GM12872 (cell line): Measurements from ENCODE around the gene VMP1.

Experiments used
- TF ChIP-seq, protein P1 (sequence below): IDR thresholded peaks from 3 replicates; pipeline ENCODE4 v1.5.1; 2011; ENCODE audit warnings: low read depth, mild to moderate bottlenecking, low read length, moderate library complexity; ENCODE audit not compliant: insufficient read depth

VMP1 gene

DNA sequence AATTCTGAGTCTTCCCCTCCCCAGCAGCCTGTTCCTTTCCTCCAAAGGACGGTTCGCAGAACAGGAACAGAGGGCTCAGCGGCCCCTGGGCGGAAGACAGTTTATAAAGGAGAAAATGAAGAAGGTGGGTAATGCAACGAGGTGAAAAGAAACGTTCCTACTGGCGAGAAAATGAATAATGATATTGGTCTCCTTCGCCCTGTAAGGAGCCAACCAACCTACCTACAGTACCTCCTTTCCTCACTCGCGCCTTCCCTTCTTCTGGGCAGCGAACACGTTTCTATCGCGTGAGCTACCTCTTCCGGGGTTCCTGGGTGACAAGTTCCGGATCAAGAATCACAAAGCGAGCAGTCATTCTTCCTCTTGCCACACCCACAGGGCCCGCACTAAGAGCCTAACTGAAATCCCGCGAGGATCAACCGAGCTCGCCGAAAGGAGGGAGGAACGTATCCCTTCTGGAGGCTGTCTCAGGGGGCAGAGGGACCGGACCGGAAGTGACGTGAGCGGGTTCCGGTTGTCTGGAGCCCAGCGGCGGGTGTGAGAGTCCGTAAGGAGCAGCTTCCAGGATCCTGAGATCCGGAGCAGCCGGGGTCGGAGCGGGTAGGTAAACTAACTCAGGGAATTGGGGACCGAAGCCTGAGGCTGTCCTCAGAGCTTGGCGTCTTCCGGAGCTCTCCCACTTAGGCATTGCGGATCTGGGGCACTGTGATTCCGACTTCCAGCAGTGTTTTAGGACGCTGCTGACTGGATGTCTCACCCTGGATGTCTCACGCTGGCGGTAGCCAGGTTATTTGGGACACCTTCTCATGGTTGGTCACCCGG is at the start of gene VMP1, which contains the start of gene PTRH2:
Gene VMP1, plus strand, starts transcription at position 506 of the 822 bp plus-strand sequence. CDS start 23,793 bp downstream, outside the sequence.
Gene PTRH2, minus strand, starts transcription at position 282 of the 822 bp plus-strand sequence. CDS start 9,452 bp downstream, outside the sequence.
- TF ChIP-seq, protein P1, sequence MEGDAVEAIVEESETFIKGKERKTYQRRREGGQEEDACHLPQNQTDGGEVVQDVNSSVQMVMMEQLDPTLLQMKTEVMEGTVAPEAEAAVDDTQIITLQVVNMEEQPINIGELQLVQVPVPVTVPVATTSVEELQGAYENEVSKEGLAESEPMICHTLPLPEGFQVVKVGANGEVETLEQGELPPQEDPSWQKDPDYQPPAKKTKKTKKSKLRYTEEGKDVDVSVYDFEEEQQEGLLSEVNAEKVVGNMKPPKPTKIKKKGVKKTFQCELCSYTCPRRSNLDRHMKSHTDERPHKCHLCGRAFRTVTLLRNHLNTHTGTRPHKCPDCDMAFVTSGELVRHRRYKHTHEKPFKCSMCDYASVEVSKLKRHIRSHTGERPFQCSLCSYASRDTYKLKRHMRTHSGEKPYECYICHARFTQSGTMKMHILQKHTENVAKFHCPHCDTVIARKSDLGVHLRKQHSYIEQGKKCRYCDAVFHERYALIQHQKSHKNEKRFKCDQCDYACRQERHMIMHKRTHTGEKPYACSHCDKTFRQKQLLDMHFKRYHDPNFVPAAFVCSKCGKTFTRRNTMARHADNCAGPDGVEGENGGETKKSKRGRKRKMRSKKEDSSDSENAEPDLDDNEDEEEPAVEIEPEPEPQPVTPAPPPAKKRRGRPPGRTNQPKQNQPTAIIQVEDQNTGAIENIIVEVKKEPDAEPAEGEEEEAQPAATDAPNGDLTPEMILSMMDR: no peak

DNA sequence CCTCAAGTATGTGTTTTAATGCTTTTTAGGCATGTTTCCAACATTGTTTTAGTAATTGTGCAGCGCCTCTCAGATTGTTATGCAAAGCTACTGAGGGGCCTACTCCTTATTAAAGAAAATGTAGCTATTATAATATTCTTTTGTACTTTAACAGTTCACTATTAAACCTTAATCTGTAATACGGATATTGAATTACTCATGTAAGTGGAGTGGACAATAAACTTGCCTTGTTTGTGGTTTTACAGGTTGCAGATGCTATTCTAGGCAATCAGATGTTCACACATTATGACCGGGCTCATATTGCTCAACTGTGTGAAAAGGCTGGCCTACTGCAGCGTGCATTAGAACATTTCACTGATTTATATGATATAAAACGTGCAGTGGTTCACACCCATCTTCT is 41.2 kb upstream of the VMP1 start:
- TF ChIP-seq, protein P1: no peak

DNA sequence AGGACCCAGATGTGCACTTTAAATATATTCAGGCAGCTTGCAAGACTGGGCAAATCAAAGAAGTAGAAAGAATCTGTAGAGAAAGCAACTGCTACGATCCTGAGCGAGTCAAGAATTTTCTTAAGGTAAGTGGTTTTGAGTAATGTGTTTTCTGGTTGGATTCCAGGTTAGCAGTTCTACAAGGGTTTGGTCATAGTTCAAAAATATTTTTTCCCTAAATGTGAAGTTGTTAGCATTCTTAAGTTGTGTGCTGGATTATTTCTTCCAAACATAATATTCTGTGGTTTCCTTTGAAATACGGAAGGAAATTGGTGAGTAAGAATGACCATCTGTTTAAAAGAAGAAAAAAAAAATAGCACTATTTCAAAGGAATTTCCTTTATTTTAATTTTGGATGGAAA is 38.6 kb upstream of the VMP1 start:
- TF ChIP-seq, protein P1: no peak

DNA sequence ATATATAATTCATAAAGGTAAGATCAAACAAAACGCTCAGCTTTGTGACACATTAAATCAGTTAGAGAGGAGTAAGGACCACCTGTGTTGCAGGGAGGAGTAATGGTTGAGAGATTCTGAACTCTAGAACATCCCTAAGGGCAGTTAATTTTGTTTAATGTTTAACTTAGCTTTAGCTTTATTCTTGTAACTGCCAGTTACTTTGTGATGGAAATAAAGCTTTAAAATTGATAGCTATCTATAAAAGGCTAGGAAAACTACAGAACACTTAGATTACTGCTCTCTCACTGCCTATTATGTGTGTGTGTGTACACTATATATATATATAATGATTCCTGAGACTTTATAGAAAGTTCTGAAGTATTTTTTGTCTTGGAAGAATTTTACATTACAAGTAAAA is 38.0 kb upstream of the VMP1 start:
- TF ChIP-seq, protein P1: no peak

DNA sequence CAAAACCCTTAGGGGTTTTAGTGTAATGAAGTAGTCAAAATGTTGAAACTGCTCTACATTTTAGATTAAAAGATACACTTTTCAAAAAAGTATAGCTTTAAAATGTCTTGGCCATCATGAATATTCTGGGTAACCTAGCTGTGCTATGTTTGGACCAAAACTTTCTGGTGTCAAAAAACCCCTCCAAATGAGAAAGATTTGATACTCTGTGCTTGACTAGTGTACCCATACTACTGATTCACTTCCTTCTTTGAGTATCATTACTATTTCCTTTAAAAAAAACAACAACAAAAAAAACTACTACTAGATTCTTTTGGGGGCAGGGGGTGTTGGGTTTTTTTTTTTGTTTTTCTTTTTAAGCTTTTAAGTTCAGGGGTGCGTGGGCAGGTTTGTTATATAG is 37.5 kb upstream of the VMP1 start:
- TF ChIP-seq, protein P1: no peak

DNA sequence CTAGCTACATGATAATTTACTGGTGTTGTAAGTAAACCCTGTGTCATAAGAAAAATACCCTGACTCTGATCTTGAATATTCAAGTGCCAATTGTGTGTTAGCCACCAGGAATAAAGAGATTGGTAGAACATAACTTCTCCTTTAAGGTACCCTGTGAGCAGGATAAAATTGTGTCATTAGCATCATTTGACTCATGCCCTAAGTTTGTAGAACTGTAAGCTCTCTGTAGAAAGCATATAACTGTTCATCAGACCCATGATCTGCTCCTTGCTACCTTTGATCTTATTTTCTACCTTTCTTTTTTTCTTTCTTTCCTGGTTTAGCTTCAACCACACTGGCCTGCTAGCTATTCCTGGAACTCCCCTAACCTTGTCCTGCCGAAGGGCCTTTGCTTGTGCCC is 36.1 kb upstream of the VMP1 start:
- TF ChIP-seq, protein P1: no peak

DNA sequence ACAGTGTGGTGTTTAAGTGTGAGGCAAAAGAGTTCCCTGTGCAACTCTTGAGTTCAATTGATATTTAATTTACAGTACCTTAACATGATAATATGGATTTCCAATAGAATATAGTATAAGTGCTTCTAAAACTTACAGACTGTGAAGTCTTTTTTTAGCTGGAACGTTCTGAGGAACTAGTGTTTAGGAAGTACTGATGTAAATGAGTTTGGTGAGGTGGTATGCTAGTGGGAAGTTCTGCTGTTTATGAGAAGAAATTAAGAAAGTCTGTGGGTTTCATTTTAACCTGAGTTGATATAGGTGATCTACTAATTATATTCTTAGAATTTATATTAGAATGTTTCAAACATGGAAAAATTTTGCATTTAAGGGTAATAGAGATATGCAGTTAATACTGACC is 32.2 kb upstream of the VMP1 start:
- TF ChIP-seq, protein P1: no peak
